Lower lobe of right lung (tissue), 2 donors: ENCODE results near the gene BRF1. TPM values are rescaled to one million over a fixed set of nuclear protein-coding genes. Genes with fewer than 3 reads are reported as not detected.

Experiments
- ATAC-seq, 2 donors: fragments of 200-7000 bp; cut with Tn5 transposase; one replicate each; pipeline ENCODE4 v1.9.1; 2020 to 2022; ENCODE audit warnings: mild to moderate bottlenecking in 2 of 2, moderate library complexity in 2 of 2
- DNase-seq: peaks from one replicate; pipeline ENCODE4 v3.0.0-alpha.2; 2020
- H3K27ac ChIP-seq: fragments of 200-600 bp; one replicate; pipeline ENCODE4 v1.8.0; 2022
- H3K27me3 ChIP-seq: fragments of 200-600 bp; one replicate; pipeline ENCODE4 v1.8.0; 2022; ENCODE audit warnings: low read depth
- H3K36me3 ChIP-seq: fragments of 200-600 bp; one replicate; pipeline ENCODE4 v1.8.0; 2022; ENCODE audit warnings: mild to moderate bottlenecking
- H3K4me1 ChIP-seq: fragments of 200-600 bp; one replicate; pipeline ENCODE4 v1.8.0; 2022
- H3K4me3 ChIP-seq: fragments of 200-600 bp; one replicate; pipeline ENCODE4 v1.8.0; 2022; ENCODE audit warnings: mild to moderate bottlenecking
- H3K9me3 ChIP-seq: fragments of 200-600 bp; one replicate; pipeline ENCODE4 v1.8.0; 2022
- CTCF ChIP-seq: fragments of 200-600 bp; IDR thresholded peaks from one replicate; pipeline ENCODE4 v1.8.0; 2022; ENCODE audit warnings: antibody characterized with exemption, mild to moderate bottlenecking
- intact Hi-C: fragments of 100-400 bp; cut with DNase I; formaldehyde crosslinking; loops from one replicate; pipeline ENCODE4 v1.11.0; 2022
- total RNA-seq: library from RNA; stranded (reverse); fragmentation: NEBNext Ultra II Directional; extraction: Animal tissue kit (Norgen Biotek cat#: 25700); gene quantifications from one replicate; pipeline ENCODE4 v1.2.1, GENCODE V29; 2021
- donor health status: DM: no; HTN: yes; CAD: no; lungs with severe emphysema.

Gene BRF1
- total RNA-seq, 1 donor from 2014 or later = 35.7 TPM

GRCh38 chr14:105169776-105170655, 130.8 kb downstream of the BRF1 start:
- Histone ChIP-seq H3K4me1 (peaks cover 60% of the 10 kb centered on the region), H3K36me3 (no peaks in the 10 kb centered on the region), H3K4me3 (no peak overlapping the region), H3K27me3 (peaks cover 32% of the 10 kb centered on the region), H3K27ac (no peak overlapping the region), H3K9me3 (no peaks in the 10 kb centered on the region)
- DNase-seq = no peak
- intact Hi-C loops = no loop called here
- no peak for TF ChIP-seq CTCF
- ATAC-seq = no peak

DNA sequence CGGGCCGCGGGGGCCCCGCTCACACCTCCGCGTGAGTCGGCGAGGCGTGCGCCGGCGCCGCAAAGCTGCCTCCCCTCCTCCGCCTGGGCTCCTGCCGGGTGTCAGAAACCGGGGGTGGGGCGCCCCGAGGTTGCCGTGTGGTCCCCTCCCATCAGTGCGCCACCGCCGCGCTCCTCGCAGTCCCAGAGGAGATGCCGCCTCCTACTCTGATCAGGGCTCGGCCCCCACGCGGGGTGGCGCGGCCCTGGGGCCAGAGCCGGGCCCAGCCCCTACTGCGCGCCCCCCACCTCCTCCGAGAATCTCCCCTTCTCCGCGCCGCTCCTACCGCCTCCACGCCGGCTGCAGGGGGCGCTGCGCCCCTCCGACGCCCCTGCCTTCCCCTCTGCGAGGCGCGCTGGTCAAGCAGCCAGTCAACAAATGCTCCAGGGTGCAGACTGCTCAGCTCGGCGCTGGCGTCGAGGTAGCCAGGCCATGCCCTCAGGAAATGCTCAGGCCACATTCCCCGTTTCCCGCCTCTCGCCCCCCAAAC, 131.8 kb downstream of the BRF1 start:
- H3K27ac ChIP-seq = peak overlapping the region; percentile 11
- no peak for DNase-seq

DNA sequence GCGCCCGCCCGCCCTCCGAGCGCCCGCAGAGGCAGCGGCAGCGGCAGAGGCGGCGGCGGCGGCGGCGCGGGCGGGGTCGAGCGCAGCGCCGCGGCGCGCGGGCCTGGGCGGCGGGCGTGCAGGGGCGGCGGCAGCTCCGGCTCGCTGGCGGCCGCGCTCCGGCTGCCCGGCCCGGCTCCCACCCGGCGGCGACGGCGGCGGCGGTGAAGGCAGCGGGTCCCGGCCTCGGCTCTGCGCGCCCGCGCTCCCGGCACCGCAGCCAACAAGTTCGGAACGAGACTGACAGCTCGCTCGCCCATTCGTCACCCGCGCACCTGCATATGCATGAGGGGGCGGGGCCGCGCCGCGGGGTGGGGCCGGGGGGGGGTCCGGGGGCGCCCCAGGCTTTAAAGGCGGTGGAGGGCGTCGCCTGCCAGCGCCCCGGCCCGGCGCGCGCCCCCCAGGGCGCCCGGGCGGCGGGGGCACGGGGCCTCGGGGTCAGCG, 132.3 kb downstream of the BRF1 start, which contains the start of gene JAG2:
JAG2 (minus strand) TSS at position 281 of the 483 bp plus-strand sequence. CDS start 356 bp downstream, outside the sequence.
- Histone ChIP-seq H3K27me3 (peaks cover 32% of the 10 kb centered on the region), H3K36me3 (no peaks in the 10 kb centered on the region), H3K4me3 (peak within 1 kb of the TSS; percentile 61), H3K27ac (peak within 1 kb of the TSS; percentile 18), H3K9me3 (no peaks in the 10 kb centered on the region), H3K4me1 (peaks cover 49% of the 10 kb centered on the region)
- ATAC-seq (peak in 1 of 2 donors; percentile 36), DNase-seq (peak; percentile 78)
- intact Hi-C loops = no loop called here
- no peak for TF ChIP-seq CTCF

More for the DNA sequence above, 131.8 kb downstream of the BRF1 start:
- no peaks in the 10 kb centered on the region for H3K36me3 ChIP-seq
- H3K27me3 ChIP-seq = peaks cover 32% of the 10 kb centered on the region
- intact Hi-C loops = no loop called here
- TF ChIP-seq CTCF = peak; percentile 51
- no peaks in the 10 kb centered on the region for H3K9me3 ChIP-seq
- peak overlapping the region; percentile 49 for H3K4me3 ChIP-seq
- ATAC-seq = peak in 1 of 2 donors; percentile 9
- peaks cover 52% of the 10 kb centered on the region for H3K4me1 ChIP-seq

GRCh38 chr14:105168093-105168420, 132.7 kb downstream of the BRF1 start:
- Histone ChIP-seq H3K4me1 (peaks cover 49% of the 10 kb centered on the region), H3K27ac (peak overlapping the region; percentile 18), H3K9me3 (no peaks in the 10 kb centered on the region), H3K36me3 (no peaks in the 10 kb centered on the region), H3K4me3 (peak overlapping the region; percentile 61), H3K27me3 (peaks cover 32% of the 10 kb centered on the region)
- no peak for TF ChIP-seq CTCF
- intact Hi-C loops = no loop called here
- DNase-seq (no peak), ATAC-seq (no peak)

DNA sequence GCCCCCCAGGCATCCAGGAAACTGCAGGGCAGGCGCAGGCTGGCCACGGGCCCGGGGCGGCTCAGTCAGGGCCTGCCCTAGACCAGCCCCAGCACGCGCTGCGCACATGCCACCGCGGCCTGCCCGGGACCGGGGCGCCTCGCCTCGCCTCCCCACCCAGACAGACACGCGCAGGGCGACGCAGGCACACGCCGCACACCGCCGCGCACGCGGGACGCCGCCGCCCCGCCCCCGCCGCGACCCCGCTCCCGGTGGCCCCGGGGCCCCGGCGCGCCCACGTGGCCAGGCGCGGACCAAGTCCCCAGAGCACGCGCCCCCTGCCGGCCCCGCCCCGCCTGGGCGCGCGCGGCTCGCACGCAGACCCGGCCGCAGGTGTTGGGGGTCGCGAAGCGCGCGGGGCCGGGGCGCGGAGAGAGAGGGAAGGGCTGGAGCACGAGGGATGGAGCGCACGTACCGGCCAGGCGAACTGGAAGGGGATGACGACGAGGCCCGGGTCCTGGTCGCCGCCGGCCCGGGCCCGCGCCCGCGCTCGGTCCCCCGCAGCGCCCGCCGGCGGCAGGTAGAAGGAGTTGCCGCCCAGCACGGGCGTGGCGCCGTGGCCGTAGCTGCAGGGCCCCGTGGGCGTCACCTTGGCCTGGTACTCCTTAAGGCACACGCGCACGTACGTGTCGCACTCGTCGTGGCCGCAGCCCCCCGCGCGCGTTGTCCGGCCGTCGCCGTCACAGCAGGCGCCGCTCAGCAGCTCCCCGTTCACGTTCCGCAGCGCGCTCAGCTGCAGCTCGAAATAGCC, 133.3 kb downstream of the BRF1 start:
- H3K27ac ChIP-seq = peak overlapping the region; percentile 18

More for the DNA sequence above, 133.3 kb downstream of the BRF1 start:
- Histone ChIP-seq H3K36me3 (no peaks in the 10 kb centered on the region), H3K4me1 (peaks cover 49% of the 10 kb centered on the region), H3K27me3 (peaks cover 32% of the 10 kb centered on the region), H3K4me3 (peak overlapping the region; percentile 61), H3K9me3 (no peaks in the 10 kb centered on the region)
- peak in 1 of 2 donors; percentile 22 for ATAC-seq
- TF ChIP-seq CTCF = peak; percentile 29
- intact Hi-C loops = no loop called here
- peak; percentile 66 for DNase-seq
